Heart left ventricle (tissue), 13 donors: ENCODE data around the gene MPDU1.

Source experiments
- POLR2A ChIP-seq, 2 donors: fragments of 450-650 bp; IDR thresholded peaks; one replicate each; pipeline ENCODE4 v1.6.1; 2017; ENCODE audit warnings: antibody characterized with exemption in 2 of 2, mild to moderate bottlenecking in 2 of 2, moderate library complexity in 2 of 2
- TF ChIP-seq, protein P1 (sequence below), 12 donors: fragments of 200-600 bp; sonication (generic) in 4 of 12; IDR thresholded peaks; one replicate each; pipeline versions ENCODE4 v1.5.0 to v1.8.0; 2018 to 2022; ENCODE audit warnings: antibody characterized with exemption in 12 of 12, mild to moderate bottlenecking in 5 of 12
- donor health status: ischemic (EF 13 %, LVEDD 7.1; RV severe dilation, severe dysfunction).
- donor health status: DM: no; HTN: yes; CAD: no.
- donor health status: DM: no; HTN: no; CAD: no.
- donor health status: ischemic (EF 25% LVEDD 6.9; RV normal size, moderate dysfunction).
- donor health status: ischemic (EF 25% LVEDD 5.7; RV mildly dilated, moderate dysfunction).
- donor health status: ischemic (EF 35%, LVEDD 5.7; RV mildly dilated, moderate dysfunction).
- donor health status: nonischemic (EF 11% LVEDD 7.7; RV severe dilation, severe dysfunction).
- donor health status: DM: yes; HTN: yes; CAD: no.
- donor health status: PGD.
- donor health status: ischemic (EF 29% LVEDD 5.4; RV normal size, mild dysfunction).
- donor health status: nonischemic (EF 23%, LVEDD 6.1; RV moderate dilation, normal function).

DNA sequence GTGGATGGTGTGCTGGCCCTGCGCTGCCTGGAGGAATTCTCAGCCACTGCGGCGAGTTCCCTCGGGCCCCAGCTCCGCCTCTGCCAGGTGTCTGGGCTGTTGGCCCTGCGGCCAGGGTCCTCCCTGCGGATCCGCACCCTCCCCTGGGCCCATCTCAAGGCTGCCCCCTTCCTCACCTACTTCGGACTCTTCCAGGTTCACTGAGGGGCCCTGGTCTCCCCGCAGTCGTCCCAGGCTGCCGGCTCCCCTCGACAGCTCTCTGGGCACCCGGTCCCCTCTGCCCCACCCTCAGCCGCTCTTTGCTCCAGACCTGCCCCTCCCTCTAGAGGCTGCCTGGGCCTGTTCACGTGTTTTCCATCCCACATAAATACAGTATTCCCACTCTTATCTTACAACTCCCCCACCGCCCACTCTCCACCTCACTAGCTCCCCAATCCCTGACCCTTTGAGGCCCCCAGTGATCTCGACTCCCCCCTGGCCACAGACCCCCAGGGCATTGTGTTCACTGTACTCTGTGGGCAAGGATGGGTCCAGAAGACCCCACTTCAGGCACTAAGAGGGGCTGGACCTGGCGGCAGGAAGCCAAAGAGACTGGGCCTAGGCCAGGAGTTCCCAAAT, 26.4 kb upstream of the MPDU1 start:
- TF ChIP-seq, protein P1, sequence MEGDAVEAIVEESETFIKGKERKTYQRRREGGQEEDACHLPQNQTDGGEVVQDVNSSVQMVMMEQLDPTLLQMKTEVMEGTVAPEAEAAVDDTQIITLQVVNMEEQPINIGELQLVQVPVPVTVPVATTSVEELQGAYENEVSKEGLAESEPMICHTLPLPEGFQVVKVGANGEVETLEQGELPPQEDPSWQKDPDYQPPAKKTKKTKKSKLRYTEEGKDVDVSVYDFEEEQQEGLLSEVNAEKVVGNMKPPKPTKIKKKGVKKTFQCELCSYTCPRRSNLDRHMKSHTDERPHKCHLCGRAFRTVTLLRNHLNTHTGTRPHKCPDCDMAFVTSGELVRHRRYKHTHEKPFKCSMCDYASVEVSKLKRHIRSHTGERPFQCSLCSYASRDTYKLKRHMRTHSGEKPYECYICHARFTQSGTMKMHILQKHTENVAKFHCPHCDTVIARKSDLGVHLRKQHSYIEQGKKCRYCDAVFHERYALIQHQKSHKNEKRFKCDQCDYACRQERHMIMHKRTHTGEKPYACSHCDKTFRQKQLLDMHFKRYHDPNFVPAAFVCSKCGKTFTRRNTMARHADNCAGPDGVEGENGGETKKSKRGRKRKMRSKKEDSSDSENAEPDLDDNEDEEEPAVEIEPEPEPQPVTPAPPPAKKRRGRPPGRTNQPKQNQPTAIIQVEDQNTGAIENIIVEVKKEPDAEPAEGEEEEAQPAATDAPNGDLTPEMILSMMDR (IDR thresholded peaks at IDR 0.05), result no peak
- TF ChIP-seq POLR2A (IDR thresholded peaks at IDR 0.05), result no peak
